Rectal smooth muscle tissue (tissue), 1 donor: ENCODE results near the gene PPBP.

Experiments used
- H3K27ac ChIP-seq: one replicate; pipeline ENCODE4 v1.7.0; 2013; ENCODE audit warnings: low read depth, low read length, inconsistent platforms
- H3K27me3 ChIP-seq: one replicate; pipeline ENCODE4 v1.7.0; 2013; ENCODE audit warnings: low read length; ENCODE audit not compliant: control insufficient read depth, insufficient read depth
- H3K36me3 ChIP-seq: one replicate; pipeline ENCODE4 v1.7.0; 2013; ENCODE audit warnings: low read length; ENCODE audit not compliant: control insufficient read depth, insufficient read depth
- H3K4me1 ChIP-seq: one replicate; pipeline ENCODE4 v1.7.0; 2013; ENCODE audit warnings: low read length; ENCODE audit not compliant: control insufficient read depth, insufficient read depth
- H3K4me3 ChIP-seq: one replicate; pipeline ENCODE4 v1.7.0; 2013; ENCODE audit warnings: low read length
- H3K9ac ChIP-seq: one replicate; pipeline ENCODE4 v1.7.0; 2013; ENCODE audit warnings: low read length

PPBP gene

GRCh38 chr4:73943555-73943954, 44.4 kb downstream of the PPBP start:
- Histone ChIP-seq H3K4me3 (no peak overlapping the region), H3K4me1 (no peaks in the 10 kb centered on the region), H3K9ac (no peak overlapping the region), H3K27me3 (no peaks in the 10 kb centered on the region), H3K36me3 (no peaks in the 10 kb centered on the region), H3K27ac (no peak overlapping the region)

GRCh38 chr4:73936969-73937368, 51.0 kb downstream of the PPBP start:
- Histone ChIP-seq H3K36me3 (no peaks in the 10 kb centered on the region), H3K4me3 (no peak overlapping the region), H3K27ac (no peak overlapping the region), H3K4me1 (no peaks in the 10 kb centered on the region), H3K27me3 (no peaks in the 10 kb centered on the region), H3K9ac (no peak overlapping the region)
